ENCODE results near the gene ADGRL2.

ADGRL2 gene

GRCh38 chr1:81800695-81801650 lies at the start of gene ADGRL2:
Gene ADGRL2, plus strand, starts transcription at chr1:81800934. Its CDS starts 36,051 bp downstream, at chr1:81836985.
- peak; percentile 32 for DNase-seq (ENCODE audit: low spot score)

GRCh38 chr1:81752840-81753239 lies 47.9 kb upstream of the ADGRL2 start:
- DNase-seq (ENCODE audit: low spot score), result no peak

- DNase-seq (ENCODE audit: low spot score), result no peak
These were observed 46.3 kb upstream of the ADGRL2 start for GRCh38 chr1:81754424-81754823.

- no peak for DNase-seq (ENCODE audit: low spot score)
These were observed 43.9 kb upstream of the ADGRL2 start for GRCh38 chr1:81756872-81757271.

GRCh38 chr1:81757398-81758020 lies 43.2 kb upstream of the ADGRL2 start:
- no peak for DNase-seq (ENCODE audit: low spot score)

- no peak for DNase-seq (ENCODE audit: low spot score)
These were observed 42.6 kb upstream of the ADGRL2 start for GRCh38 chr1:81758181-81758580.

GRCh38 chr1:81760477-81761097 lies 40.1 kb upstream of the ADGRL2 start:
- DNase-seq (ENCODE audit: low spot score), result no peak

GRCh38 chr1:81775510-81775909 lies 25.2 kb upstream of the ADGRL2 start:
- DNase-seq (ENCODE audit: low spot score), result no peak

GRCh38 chr1:81780705-81781454 lies 19.9 kb upstream of the ADGRL2 start:
- DNase-seq (ENCODE audit: low spot score), result no peak

- DNase-seq (ENCODE audit: low spot score), result no peak
These were observed 19.0 kb upstream of the ADGRL2 start for GRCh38 chr1:81781749-81782148.

- no peak for DNase-seq (ENCODE audit: low spot score)
These were observed 8.6 kb upstream of the ADGRL2 start for GRCh38 chr1:81792184-81792583.

- no peak for DNase-seq (ENCODE audit: low spot score)
These were observed 3.0 kb upstream of the ADGRL2 start for GRCh38 chr1:81797701-81798100.

- no peak for DNase-seq (ENCODE audit: low spot score)
These were observed 617 bp upstream of the ADGRL2 start for GRCh38 chr1:81799939-81800694.

- DNase-seq (ENCODE audit: low spot score), result no peak
These were observed 1.1 kb downstream of the ADGRL2 start for GRCh38 chr1:81801651-81802456.

GRCh38 chr1:81802457-81802706 lies 1.6 kb downstream of the ADGRL2 start:
- no peak for DNase-seq (ENCODE audit: low spot score)

GRCh38 chr1:81802707-81803430 lies 2.1 kb downstream of the ADGRL2 start:
- DNase-seq (ENCODE audit: low spot score), result no peak

- no peak for DNase-seq (ENCODE audit: low spot score)
These were observed 2.8 kb downstream of the ADGRL2 start for GRCh38 chr1:81803431-81804110.

- DNase-seq (ENCODE audit: low spot score), result no peak
These were observed 3.6 kb downstream of the ADGRL2 start for GRCh38 chr1:81804312-81804711.
